ENCODE results near the gene TRAF3IP1.

GRCh38 chr2:238330391-238330790 is 10.1 kb downstream of the TRAF3IP1 start:
- TF ChIP-seq POLR2A (IDR thresholded peaks at IDR 0.05; ENCODE audit: low read depth, low read length) (no peak), POLR2AphosphoS5 (IDR thresholded peaks at IDR 0.05; ENCODE audit: low read depth, low read length) (no peak)
